GM18508 (cell line): ENCODE data around the gene PDZK1IP1.

Experiments
- ATAC-seq: cut with Tn5 transposase; IDR thresholded peaks from one replicate; pipeline ENCODE4 v1.9.1; 2021; ENCODE audit warnings: moderate number of reproducible peaks; ENCODE audit not compliant: insufficient read depth, unreplicated experiment

Gene PDZK1IP1

GRCh38 chr1:47189844-47190508 lies at the start of gene PDZK1IP1:
Gene PDZK1IP1, minus strand, starts transcription at chr1:47190036. Its CDS starts 104 bp downstream, at chr1:47189932.
- ATAC-seq: no peak

GRCh38 chr1:47238935-47239592 lies 49.2 kb upstream of the PDZK1IP1 start:
- ATAC-seq: no peak

GRCh38 chr1:47235806-47236205 lies 46.0 kb upstream of the PDZK1IP1 start:
- no peak for ATAC-seq

- ATAC-seq: no peak
Observed at GRCh38 chr1:47235241-47235681, 45.4 kb upstream of the PDZK1IP1 start.

- no peak for ATAC-seq
Observed at GRCh38 chr1:47233186-47233585, 43.4 kb upstream of the PDZK1IP1 start.

DNA sequence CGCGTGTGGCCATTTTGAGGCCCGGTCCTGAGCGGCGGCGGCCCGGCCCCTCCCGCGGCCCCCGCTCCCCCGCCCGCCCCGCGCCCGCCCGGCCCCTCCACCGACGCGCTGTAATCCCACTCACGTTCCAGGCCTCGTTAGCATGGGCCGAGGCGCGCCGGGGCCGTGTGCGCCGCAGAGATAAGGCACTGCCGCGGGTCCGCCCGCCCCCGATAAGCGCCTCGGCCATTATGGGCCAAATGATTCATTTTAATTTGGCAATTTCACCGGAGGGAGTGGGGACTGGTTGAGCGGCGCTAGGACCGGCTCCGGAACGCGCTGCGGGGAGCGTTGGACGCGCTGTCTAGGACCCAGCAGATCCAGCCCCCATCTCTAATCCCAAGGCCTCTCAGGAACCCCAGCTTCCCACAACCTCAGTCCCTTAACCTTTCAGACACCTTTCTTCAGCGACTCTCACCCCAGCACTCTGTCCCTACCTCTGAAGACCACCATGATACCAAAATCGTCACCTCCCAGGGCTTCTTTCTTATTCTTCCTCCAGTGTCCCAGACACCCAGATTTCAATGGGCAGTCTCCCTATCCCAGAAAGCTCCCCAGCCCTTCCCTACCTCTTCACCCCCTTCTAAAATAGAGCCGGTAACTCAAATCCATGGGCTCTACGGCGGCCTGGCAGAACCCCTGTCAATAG lies 42.5 kb upstream of the PDZK1IP1 start, which contains the start of gene TAL1:
TAL1 (minus strand) TSS at position 39 of the 688 bp plus-strand sequence. CDS start 6,337 bp downstream, outside the sequence.
- ATAC-seq: no peak

DNA sequence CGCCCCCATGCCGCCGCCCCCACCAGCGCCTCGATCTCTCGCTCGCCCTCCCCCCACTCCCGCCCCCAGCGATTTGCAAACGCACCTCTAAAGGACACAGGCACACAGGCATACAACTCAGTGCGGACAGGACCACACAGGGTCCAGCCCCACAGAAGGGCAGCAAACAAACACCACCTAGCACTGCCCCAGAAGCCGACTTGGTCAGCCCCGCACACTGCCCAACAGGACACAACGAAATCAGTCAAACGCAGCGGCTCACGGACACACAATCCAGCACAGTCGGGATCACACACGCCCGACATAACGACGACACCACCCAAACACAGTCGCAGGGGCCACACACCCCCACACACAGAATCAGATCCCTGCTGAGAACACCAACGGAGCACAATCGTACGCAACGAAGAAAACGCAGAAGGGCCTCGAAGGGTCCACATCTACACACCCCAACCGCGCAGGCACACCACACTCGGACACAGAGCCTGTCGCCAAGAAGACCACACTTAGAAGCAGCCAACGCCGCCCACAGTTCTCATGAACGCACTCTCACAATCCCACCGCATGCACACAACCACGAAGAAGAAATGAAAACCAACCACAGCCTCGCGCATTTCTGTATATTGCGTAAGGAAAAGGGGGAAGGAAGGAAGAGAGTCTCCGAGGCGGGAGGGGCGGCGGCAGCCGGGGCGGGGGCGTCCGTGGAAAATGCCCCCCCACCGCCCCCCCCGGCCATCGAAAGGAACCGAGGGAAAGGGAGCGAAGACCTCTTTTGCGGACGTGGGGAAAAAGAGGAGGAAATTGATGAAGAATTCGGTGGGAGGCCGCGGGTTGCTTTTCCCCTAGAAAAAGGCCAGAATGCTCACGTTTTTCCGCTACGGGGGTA lies 41.7 kb upstream of the PDZK1IP1 start:
- no peak for ATAC-seq

DNA sequence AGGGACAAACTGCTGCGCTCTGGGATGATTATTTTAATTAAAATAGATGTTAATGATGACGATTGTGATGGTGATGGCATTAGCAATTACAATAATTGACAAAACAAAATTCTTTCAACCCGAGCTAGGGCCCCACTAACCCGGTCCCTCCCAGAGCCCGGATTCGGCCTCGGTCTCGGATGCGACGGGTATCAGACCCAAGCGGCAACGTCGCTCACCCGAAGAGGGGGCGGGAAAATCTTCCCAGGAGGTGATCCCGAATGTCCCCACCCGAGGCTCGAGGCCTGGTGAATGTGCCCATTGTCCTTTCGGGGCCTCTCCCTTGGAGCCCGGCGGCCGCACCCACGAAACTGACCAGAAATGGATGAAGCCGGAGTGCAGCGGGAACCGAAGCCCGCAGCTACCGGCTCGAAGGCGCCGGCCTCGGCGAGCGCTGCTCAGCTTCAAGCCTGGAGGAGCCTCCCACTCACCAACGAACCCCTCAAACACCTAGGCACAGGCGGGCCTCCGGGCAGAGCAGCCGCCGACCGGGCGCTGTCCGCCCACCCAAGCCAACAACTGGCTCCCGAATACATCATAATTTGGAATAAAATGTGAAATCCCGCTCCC lies 41.0 kb upstream of the PDZK1IP1 start:
- no peak for ATAC-seq

- no peak for ATAC-seq
Observed at GRCh38 chr1:47229886-47230691, 40.3 kb upstream of the PDZK1IP1 start.

DNA sequence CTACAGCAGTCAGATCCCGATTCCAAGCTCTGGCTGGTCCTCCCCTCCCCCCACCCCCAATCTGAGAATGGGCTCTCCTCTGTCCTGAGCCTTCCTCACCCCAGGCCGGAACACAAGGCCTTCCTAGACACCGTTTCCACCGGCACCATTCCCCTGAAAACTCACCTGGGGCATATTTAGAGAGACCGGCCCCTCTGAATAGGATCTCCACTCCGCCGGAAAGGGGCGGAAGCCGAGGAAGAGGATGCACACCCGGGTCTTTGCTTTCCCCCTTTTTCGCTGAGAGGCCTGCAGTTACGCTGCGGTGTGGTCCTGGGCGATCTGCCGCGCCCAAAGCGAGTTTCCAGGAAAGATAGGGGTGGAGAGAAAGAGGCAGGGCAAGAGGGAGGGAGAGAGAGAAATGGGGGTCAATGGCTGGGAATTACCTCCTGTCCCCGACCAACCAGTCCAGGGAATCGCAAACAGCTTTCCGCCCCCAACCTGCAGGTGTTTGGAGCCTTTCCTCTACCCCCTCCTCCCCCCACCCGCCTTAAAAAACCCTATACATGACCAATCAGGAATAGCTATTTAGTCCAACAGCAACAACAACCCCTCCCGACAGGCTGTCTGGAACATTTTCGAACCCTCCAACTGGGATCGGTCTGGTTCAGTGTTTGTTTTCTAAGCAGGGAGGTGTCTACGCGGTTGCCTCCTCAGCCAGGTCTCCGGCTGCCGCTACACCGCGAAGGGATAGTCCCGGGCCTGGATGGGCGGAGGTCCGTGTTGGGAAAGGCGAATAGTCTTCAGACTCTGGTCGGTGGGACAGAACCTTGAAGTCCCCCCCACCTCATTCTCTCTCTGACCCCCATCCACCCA lies 39.4 kb upstream of the PDZK1IP1 start:
- no peak for ATAC-seq

- ATAC-seq: no peak
Observed at GRCh38 chr1:47228644-47229030, 38.8 kb upstream of the PDZK1IP1 start.

DNA sequence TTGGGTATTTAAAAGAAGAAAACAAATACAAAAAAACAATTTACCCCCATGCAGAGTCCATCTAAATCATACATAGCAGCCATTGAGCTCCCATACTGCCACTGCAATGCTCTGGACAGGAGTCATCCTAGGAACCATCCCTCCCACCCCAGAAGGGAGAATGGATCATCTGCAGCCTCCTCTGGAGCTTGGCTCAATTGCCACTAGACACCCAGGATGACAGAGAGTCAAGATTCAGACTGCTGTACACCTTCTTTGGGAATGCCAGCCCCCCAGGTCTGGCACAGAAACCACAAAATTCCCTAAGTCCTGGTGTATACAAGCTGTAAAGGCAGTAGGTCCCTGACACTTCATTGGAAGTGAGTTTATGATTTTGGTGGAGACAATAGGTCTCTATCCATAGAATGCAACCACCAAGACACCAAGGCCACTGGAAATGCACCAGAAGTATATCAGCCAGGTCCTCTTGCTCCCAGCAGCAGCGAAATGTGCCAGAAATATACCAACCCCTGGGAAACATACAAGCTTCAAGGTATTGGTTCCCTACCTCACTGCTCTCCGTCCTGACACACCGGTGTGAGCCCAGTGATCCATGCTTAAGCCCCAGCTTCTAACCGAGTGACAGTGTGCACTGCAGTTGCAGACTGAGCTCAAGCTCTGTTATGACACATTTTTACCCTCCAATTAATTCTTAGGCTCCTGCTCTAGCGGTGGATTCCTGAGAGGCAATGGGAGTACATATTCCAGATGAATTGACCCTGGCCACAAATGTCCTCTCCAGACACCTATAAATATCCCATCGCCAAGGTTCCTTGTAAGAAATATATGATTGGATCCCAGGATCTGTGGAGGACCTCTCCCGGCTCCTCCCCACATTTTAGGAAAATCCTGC lies 37.8 kb upstream of the PDZK1IP1 start:
- no peak for ATAC-seq

DNA sequence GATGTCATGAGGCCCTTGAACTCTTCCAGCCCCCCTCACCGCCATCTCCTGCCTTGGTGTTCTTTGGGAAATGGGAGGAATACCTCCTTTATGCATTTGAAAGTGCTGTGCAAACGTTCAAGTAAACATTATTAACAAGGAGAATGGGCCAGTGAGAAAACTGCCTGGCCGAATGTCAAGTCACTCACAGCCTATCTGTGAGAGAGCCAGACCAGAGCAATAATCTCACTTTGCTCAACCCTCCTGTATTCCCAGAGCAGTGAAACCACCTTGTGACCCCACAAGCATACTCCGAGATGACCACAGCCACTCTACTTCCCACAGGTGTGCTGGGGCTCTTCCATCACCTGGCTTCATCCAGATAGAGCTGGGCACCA lies 37.0 kb upstream of the PDZK1IP1 start:
- ATAC-seq: no peak

GRCh38 chr1:47226121-47226838 lies 36.4 kb upstream of the PDZK1IP1 start:
- no peak for ATAC-seq

- no peak for ATAC-seq
Observed at GRCh38 chr1:47225430-47226100, 35.7 kb upstream of the PDZK1IP1 start.
